H1 (cell line): ENCODE data around the gene AIG1. TPM values are rescaled to one million over a fixed set of nuclear protein-coding genes. Genes with fewer than 3 reads are reported as not detected.

Experiments
- CTCF ChIA-PET: fragments of 300-600 bp; sonication (Branson Sonifier 250); formaldehyde crosslinking; loops from one replicate; lab custom pipeline; 2021; ENCODE audit not compliant: partially characterized antibody; lab: Charles Lee
- POLR2A ChIA-PET: fragments of 300-600 bp; sonication (Branson Sonifier 250); formaldehyde crosslinking; loops from one replicate; lab custom pipeline; 2021; ENCODE audit warnings: inconsistent platforms; ENCODE audit not compliant: partially characterized antibody; lab: Charles Lee
- DNase-seq, 2 experiments: peaks; one replicate each; pipeline versions ENCODE4 v3.0.0 to v3.0.0-alpha.2; 2010 to 2022; ENCODE audit warnings: low spot score in 2 of 2, low read depth in 1 of 2, mixed read lengths in 1 of 2
- FAIRE-seq: peaks from 2 replicates; lab custom pipeline; 2011; peaks lifted over from hg19 to GRCh38; lab: Jason Lieb, UNC
- H2AFZ ChIP-seq: 2 replicates; pipeline ENCODE4 v1.8.1; 2012; ENCODE audit warnings: low read length, inconsistent platforms
- H2AK5ac ChIP-seq: 2 replicates; pipeline ENCODE4 v1.6.1; 2013; ENCODE audit warnings: low read depth, low read length
- H2BK120ac ChIP-seq: replicated peaks from 2 replicates; pipeline ENCODE3; 2013; ENCODE audit warnings: low read depth, low read length, inconsistent platforms
- H2BK12ac ChIP-seq: 2 replicates; pipeline ENCODE4 v1.6.1; 2013; ENCODE audit warnings: low read depth, low read length
- H2BK15ac ChIP-seq: 2 replicates; pipeline ENCODE4 v1.6.1; 2013; ENCODE audit warnings: low read length
- H2BK20ac ChIP-seq: 2 replicates; pipeline ENCODE4 v1.6.1; 2013; ENCODE audit warnings: low read length
- H2BK5ac ChIP-seq: 2 replicates; pipeline ENCODE4 v1.6.1; 2013; ENCODE audit warnings: low read depth, low read length
- H3K14ac ChIP-seq: 2 replicates; pipeline ENCODE4 v1.6.1; 2013; ENCODE audit warnings: inconsistent platforms; ENCODE audit not compliant: insufficient read length
- H3K18ac ChIP-seq: 2 replicates; pipeline ENCODE4 v1.6.1; 2013; ENCODE audit warnings: low read length; ENCODE audit errors: extremely low read depth
- H3K23ac ChIP-seq: 2 replicates; pipeline ENCODE4 v1.6.1; 2013; ENCODE audit warnings: inconsistent platforms; ENCODE audit not compliant: insufficient read length
- H3K23me2 ChIP-seq: 2 replicates; pipeline ENCODE4 v1.6.1; 2013; ENCODE audit warnings: low read depth, low read length
- H3K27ac ChIP-seq: 2 replicates; pipeline ENCODE4 v1.6.1; 2011; ENCODE audit warnings: low read depth, low read length, inconsistent platforms
- H3K27me3 ChIP-seq, 4 experiments: replicated peaks in 1 of 4; 1 replicate in 1 of 4; 2 replicates in 3 of 4; pipeline versions ENCODE4 v1.6.1 to v1.8.1; 2011 to 2013; ENCODE audit warnings: low read length in 3 of 4, mild to moderate bottlenecking in 3 of 4, inconsistent platforms in 2 of 4, mixed read lengths in 2 of 4, moderate library complexity in 1 of 4; ENCODE audit not compliant: control insufficient read depth in 3 of 4, insufficient read depth in 3 of 4; ENCODE audit errors: extremely low read depth in 1 of 4
- H3K36me3 ChIP-seq, 4 experiments: 2 replicates each; pipeline versions ENCODE4 v1.6.1 to v1.8.1; 2011 to 2013; ENCODE audit warnings: mild to moderate bottlenecking in 4 of 4, low read length in 3 of 4, moderate library complexity in 2 of 4, control low read depth in 1 of 4, inconsistent platforms in 1 of 4; ENCODE audit not compliant: insufficient read depth in 4 of 4, control insufficient read depth in 2 of 4
- H3K4ac ChIP-seq: replicated peaks from 2 replicates; pipeline ENCODE3; 2013; ENCODE audit warnings: low read length, low read depth, mixed read lengths, inconsistent platforms; ENCODE audit not compliant: insufficient read length
- H3K4me1 ChIP-seq, 4 experiments: replicated peaks in 1 of 4; 1 replicate in 1 of 4; 2 replicates in 3 of 4; pipeline versions ENCODE4 v1.6.1 to v1.8.1; 2011 to 2013; ENCODE audit warnings: low read length in 3 of 4, inconsistent platforms in 2 of 4, mixed read lengths in 1 of 4; ENCODE audit not compliant: insufficient read depth in 4 of 4, control insufficient read depth in 3 of 4
- H3K4me2 ChIP-seq, 2 experiments: 2 replicates each; pipeline versions ENCODE4 v1.6.1 to v1.8.1; 2011 to 2013; ENCODE audit warnings: low read depth in 2 of 2, low read length in 2 of 2, control low read depth in 1 of 2, inconsistent platforms in 1 of 2, mild to moderate bottlenecking in 1 of 2; ENCODE audit not compliant: insufficient read depth in 1 of 2
- H3K4me3 ChIP-seq, 4 experiments: fragments of 200-600, 300-600 bp in 1 of 4; sonication (generic), shearing (Covaris generic), sonication (Bioruptor Twin) in 1 of 4; 2 replicates each; pipeline versions ENCODE4 v1.5.1 to v1.8.1; 2011 to 2016; ENCODE audit warnings: low read length in 4 of 4, low read depth in 3 of 4, control low read depth in 2 of 4, inconsistent platforms in 2 of 4, mild to moderate bottlenecking in 2 of 4, mixed read lengths in 1 of 4, moderate library complexity in 1 of 4; ENCODE audit not compliant: insufficient read depth in 2 of 4; ENCODE audit errors: extremely low read depth in 1 of 4
- H3K56ac ChIP-seq: replicated peaks from 2 replicates; pipeline ENCODE3; 2013; ENCODE audit warnings: low read depth, mild to moderate bottlenecking, mixed read lengths, low read length, inconsistent platforms; ENCODE audit not compliant: insufficient read length
- H3K79me1 ChIP-seq: 2 replicates; pipeline ENCODE4 v1.6.1; 2013; ENCODE audit warnings: low read depth, low read length, control low read depth
- H3K79me2 ChIP-seq, 2 experiments: 2 replicates each; pipeline versions ENCODE4 v1.6.1 to v1.8.1; 2012 to 2013; ENCODE audit warnings: low read length in 2 of 2, mild to moderate bottlenecking in 2 of 2, inconsistent platforms in 1 of 2; ENCODE audit not compliant: insufficient read depth in 2 of 2, control insufficient read depth in 1 of 2
- H3K9ac ChIP-seq, 4 experiments: replicated peaks in 1 of 4; 1 replicate in 1 of 4; 2 replicates in 3 of 4; pipeline versions ENCODE4 v1.6.1 to v1.8.1; 2011 to 2013; ENCODE audit warnings: low read depth in 3 of 4, low read length in 3 of 4, control low read depth in 2 of 4, mild to moderate bottlenecking in 2 of 4, moderate library complexity in 2 of 4, inconsistent platforms in 1 of 4; ENCODE audit errors: extremely low read depth in 1 of 4
- H3K9me3 ChIP-seq, 2 experiments: 2 replicates each; pipeline versions ENCODE4 v1.6.1 to v1.8.1; 2012 to 2013; ENCODE audit warnings: mild to moderate bottlenecking in 2 of 2, moderate library complexity in 2 of 2, control low read depth in 1 of 2, inconsistent platforms in 1 of 2, low read depth in 1 of 2, low read length in 1 of 2, mixed read lengths in 1 of 2; ENCODE audit not compliant: insufficient read depth in 2 of 2
- H4K20me1 ChIP-seq, 2 experiments: replicated peaks in 1 of 2; 2 replicates each; pipeline versions ENCODE3 to v1.8.1; 2011 to 2013; ENCODE audit warnings: inconsistent platforms in 2 of 2, low read length in 2 of 2, mild to moderate bottlenecking in 1 of 2; ENCODE audit not compliant: insufficient read depth in 2 of 2, control insufficient read depth in 1 of 2
- H4K5ac ChIP-seq: 2 replicates; pipeline ENCODE4 v1.6.1; 2013; ENCODE audit warnings: low read length, low read depth, mixed read lengths, inconsistent platforms; ENCODE audit not compliant: insufficient read length
- H4K8ac ChIP-seq: 2 replicates; pipeline ENCODE4 v1.8.0; 2013; ENCODE audit warnings: mild to moderate bottlenecking, moderate library complexity, low read length, inconsistent platforms; ENCODE audit not compliant: insufficient read depth; ENCODE audit errors: extremely low read depth
- H4K91ac ChIP-seq: replicated peaks from 2 replicates; pipeline ENCODE3; 2013; ENCODE audit warnings: low read length, mixed read lengths, inconsistent platforms; ENCODE audit not compliant: insufficient read length
- CHD1 ChIP-seq: IDR thresholded peaks from 2 replicates; pipeline ENCODE4 v1.6.1; 2012; ENCODE audit warnings: low read depth, low read length, improper control_type of control experiment
- FOSL1 ChIP-seq: IDR thresholded peaks from 2 replicates; pipeline ENCODE4 v1.6.1; 2011; ENCODE audit warnings: mild to moderate bottlenecking, low read depth, low read length, moderate library complexity; ENCODE audit not compliant: insufficient read depth
- JUN ChIP-seq: IDR thresholded peaks from 2 replicates; pipeline ENCODE4 v1.6.1; 2011; ENCODE audit warnings: low read depth, mild to moderate bottlenecking, improper control_type of control experiment, low read length
- NANOG ChIP-seq: IDR thresholded peaks from 2 replicates; pipeline ENCODE4 v1.6.1; 2011; ENCODE audit warnings: low read length, low read depth, mild to moderate bottlenecking, inconsistent platforms; ENCODE audit not compliant: insufficient read depth, poor library complexity, severe bottlenecking
- RAD21 ChIP-seq, 2 experiments: IDR thresholded peaks in 1 of 2; conservative IDR thresholded peaks in 1 of 2; 2 replicates each; pipeline ENCODE4 v1.6.1; 2011; ENCODE audit warnings: low read depth in 2 of 2, low read length in 2 of 2, improper control_type of control experiment in 1 of 2, inconsistent platforms in 1 of 2, mild to moderate bottlenecking in 1 of 2, moderate library complexity in 1 of 2
- RFX5 ChIP-seq: IDR thresholded peaks from 2 replicates; pipeline ENCODE4 v1.6.1; 2011; ENCODE audit warnings: low read depth, low read length, improper control_type of control experiment, borderline replicate concordance
- RNF2 ChIP-seq: fragments of 200-900, 300-1000 bp; sonication (generic); IDR thresholded peaks from 2 replicates; pipeline ENCODE4 v1.7.1; 2016; ENCODE audit warnings: borderline replicate concordance, low read depth, mild to moderate bottlenecking, antibody characterized with exemption, low read length; ENCODE audit not compliant: poor library complexity, severe bottlenecking; ENCODE audit errors: missing control alignments
- SP4 ChIP-seq: IDR thresholded peaks from 2 replicates; pipeline ENCODE4 v1.6.1; 2012; ENCODE audit warnings: low read length, inconsistent platforms
- SRF ChIP-seq: IDR thresholded peaks from 2 replicates; pipeline ENCODE4 v1.6.1; 2011; ENCODE audit warnings: mild to moderate bottlenecking, low read depth, low read length, moderate library complexity
- WGBS, 2 experiments: shearing (Covaris generic) in 1 of 2; methylation state at CpG; one replicate each; pipeline versions ENCODE4 v1.1.6 to v1.1.7; 2013 to 2015; ENCODE audit warnings: low lambda C conversion rate in 2 of 2, mixed read lengths in 2 of 2, inconsistent platforms in 1 of 2, low coverage in 1 of 2, missing lambda C conversion rate in 1 of 2; ENCODE audit not compliant: insufficient replicate concordance in 2 of 2, insufficient coverage in 1 of 2, insufficient read length in 1 of 2; ENCODE audit errors: extremely low coverage in 1 of 2, missing lambda C conversion rate in 1 of 2; 5-methylcytosine and 5-hydroxymethylcytosine counted together
- polyA plus RNA-seq, 7 experiments: library from polyadenylated mRNA; depleted of rRNA in 3 of 7; stranded (reverse) in 5 of 7; unstranded in 2 of 7; fragments of >200 nt in 5 of 7; fragments of 200-250 nt in 2 of 7; gene quantifications; 1 replicate in 5 of 7; 2 replicates in 1 of 7; 4 replicates in 1 of 7; pipeline versions ENCODE4 v1.2.1 to v1.2.3, GENCODE V29; 2011 to 2013; ENCODE audit warnings: missing spikeins in 2 of 7, mixed read lengths in 2 of 7
- total RNA-seq: library from RNA; stranded (reverse); fragmentation: NEBNext Ultra II Directional; extraction: Animal tissue kit (Norgen Biotek cat#: 25700); gene quantifications from 2 replicates; pipeline ENCODE4 v1.2.1, GENCODE V29; 2021
- TF ChIP-seq, protein P1 (sequence below): IDR thresholded peaks from 2 replicates; pipeline ENCODE4 v1.6.1; 2011; ENCODE audit warnings: low read length, improper control_type of control experiment
- TF ChIP-seq, protein P2 (sequence below): IDR thresholded peaks from 2 replicates; pipeline ENCODE4 v1.6.1; 2012; ENCODE audit warnings: inconsistent platforms

The AIG1 gene
- total and polyA plus RNA-seq, 2 of the 8 experiments (the other 6 are each of a cell fraction or from before 2014, with no cell fraction given), result 56.6 to 58.4 TPM

DNA sequence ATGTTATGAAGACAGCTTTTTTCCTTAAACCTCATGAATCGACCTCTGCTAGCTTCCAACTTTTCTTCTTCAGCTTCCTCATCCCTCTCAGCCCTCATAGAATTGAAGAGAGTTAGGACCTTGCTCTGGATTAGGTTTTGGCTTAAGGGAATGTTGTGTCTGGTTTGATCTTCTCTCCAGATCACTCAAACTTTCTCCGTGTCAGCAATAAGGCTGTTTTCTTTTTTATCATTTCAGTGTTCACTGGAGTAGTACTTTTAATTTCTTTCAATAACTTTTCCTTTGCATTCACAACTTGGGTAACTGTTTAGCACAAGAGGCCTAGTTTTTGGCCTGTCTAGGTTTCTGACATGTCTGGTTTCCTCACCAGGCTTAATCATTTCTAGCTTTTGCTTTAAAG is 32.6 kb downstream of the AIG1 start:
- no peak for DNase-seq
- Histone ChIP-seq H4K8ac (no peak overlapping the region), H3K79me1 (no peaks in the 10 kb centered on the region), H3K9ac (no peak overlapping the region), H2BK15ac (no peak overlapping the region), H3K79me2 (no peaks in the 10 kb centered on the region), H3K14ac (no peak overlapping the region), H2BK120ac (no peak overlapping the region), H3K4me2 (no peak overlapping the region), H3K27ac (no peak overlapping the region), H4K20me1 (peaks cover 0 to 2% of the 10 kb centered on the region in 2 experiments), H3K23me2 (no peaks in the 10 kb centered on the region), H4K91ac (no peak overlapping the region), H3K27me3 (no peaks in the 10 kb centered on the region), H3K18ac (no peak overlapping the region), H3K23ac (no peak overlapping the region), H2BK5ac (no peak overlapping the region), H4K5ac (no peak overlapping the region), H3K56ac (no peak overlapping the region), H3K9me3 (no peaks in the 10 kb centered on the region), H3K36me3 (no peaks in the 10 kb centered on the region), H3K4me3 (no peak overlapping the region), H2BK12ac (no peak overlapping the region), H3K4me1 (0 out of 7 replicates have a peak, but pooled peaks cover 0 to 2% (median 0%) of the 10 kb centered on the region in 4 experiments), H3K4ac (no peak overlapping the region), H2AFZ (no peak overlapping the region), H2AK5ac (no peak overlapping the region), H2BK20ac (no peak overlapping the region)
- POLR2A ChIA-PET, result interaction anchor here (0.9 kb wide), 1 partner anchor 14 kb away, joined by 3 read pairs; no protein-coding TSS in a partner anchor
- CTCF ChIA-PET, result interaction anchor here (1.0 to 2.5 kb wide), 2 partner anchors 11 to 70 kb away, joined by 3 to 6 read pairs; no protein-coding TSS in a partner anchor
- 85% methylated on average over 2 of the region's 2 CpGs; no CpG with 5 or more reads in 1 of the 2 experiments for WGBS, 2 experiments
- no peak for FAIRE-seq
- TF ChIP-seq FOSL1 (no peak), RNF2 (no peak), SP4 (no peak), SRF (no peak), NANOG (no peak), CHD1 (no peak), RFX5 (no peak), JUN (no peak), RAD21 (IDR thresholded peaks at IDR 0.05 in 1 of 2, conservative IDR thresholded peaks at IDR 0.05 in 1 of 2; ENCODE audit: low read depth in 2 of 2, low read length in 2 of 2) (no peak)
- TF ChIP-seq, protein P1, sequence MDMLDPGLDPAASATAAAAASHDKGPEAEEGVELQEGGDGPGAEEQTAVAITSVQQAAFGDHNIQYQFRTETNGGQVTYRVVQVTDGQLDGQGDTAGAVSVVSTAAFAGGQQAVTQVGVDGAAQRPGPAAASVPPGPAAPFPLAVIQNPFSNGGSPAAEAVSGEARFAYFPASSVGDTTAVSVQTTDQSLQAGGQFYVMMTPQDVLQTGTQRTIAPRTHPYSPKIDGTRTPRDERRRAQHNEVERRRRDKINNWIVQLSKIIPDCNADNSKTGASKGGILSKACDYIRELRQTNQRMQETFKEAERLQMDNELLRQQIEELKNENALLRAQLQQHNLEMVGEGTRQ, result no peak
- TF ChIP-seq, protein P2, sequence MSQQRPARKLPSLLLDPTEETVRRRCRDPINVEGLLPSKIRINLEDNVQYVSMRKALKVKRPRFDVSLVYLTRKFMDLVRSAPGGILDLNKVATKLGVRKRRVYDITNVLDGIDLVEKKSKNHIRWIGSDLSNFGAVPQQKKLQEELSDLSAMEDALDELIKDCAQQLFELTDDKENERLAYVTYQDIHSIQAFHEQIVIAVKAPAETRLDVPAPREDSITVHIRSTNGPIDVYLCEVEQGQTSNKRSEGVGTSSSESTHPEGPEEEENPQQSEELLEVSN, result no peak
